HepG2 (cell line): ENCODE data around the gene KLHL17. TPM values are rescaled to one million over a fixed set of nuclear protein-coding genes. Genes with fewer than 3 reads are reported as not detected.
A peak's percentile ranks its signal among the peaks of the same experiment; 100 is the strongest.

ENCODE experiments used
- BCL6 ChIP-seq: IDR thresholded peaks from 2 replicates; pipeline ENCODE4 v1.6.1; 2016; ENCODE audit warnings: missing genetic modification reagents, missing compliant biosample characterization
- HDAC1 ChIP-seq: sonication (generic); formaldehyde crosslinking; IDR thresholded peaks from 2 replicates; pipeline ENCODE4 v1.5.1; 2020; ENCODE audit warnings: mild to moderate bottlenecking, missing genetic modification reagents
- KDM1A ChIP-seq: IDR thresholded peaks from 2 replicates; pipeline ENCODE4 v1.6.1; 2016; ENCODE audit warnings: missing compliant biosample characterization
- KDM5B ChIP-seq: sonication (generic); formaldehyde crosslinking; IDR thresholded peaks from 2 replicates; pipeline ENCODE4 v1.4.0; 2020; ENCODE audit warnings: missing genetic modification reagents, mild to moderate bottlenecking, borderline replicate concordance
- MLLT10 ChIP-seq: sonication (generic); formaldehyde crosslinking; IDR thresholded peaks from 2 replicates; pipeline ENCODE4 v1.4.0; 2020; ENCODE audit warnings: missing genetic modification reagents
- SATB2 ChIP-seq: sonication (generic); formaldehyde crosslinking; IDR thresholded peaks from 2 replicates; pipeline ENCODE4 v1.5.0; 2020; ENCODE audit warnings: missing genetic modification reagents
- SETDB1 ChIP-seq: sonication (generic); formaldehyde crosslinking; IDR thresholded peaks from 2 replicates; pipeline ENCODE4 v1.5.1; 2020; ENCODE audit warnings: missing genetic modification reagents, mild to moderate bottlenecking, borderline replicate concordance
- TAF15 ChIP-seq: fragments of 200-400 bp; formaldehyde crosslinking; IDR thresholded peaks from one replicate; pipeline ENCODE4 v1.6.1; 2018; ENCODE audit warnings: mild to moderate bottlenecking, low read depth, low read length; ENCODE audit not compliant: poor library complexity, severe bottlenecking
- ZNF850 ChIP-seq: sonication (generic); formaldehyde crosslinking; conservative IDR thresholded peaks from 2 replicates; pipeline ENCODE4 v1.9.0; 2021; ENCODE audit warnings: mild to moderate bottlenecking, missing genetic modification reagents
- ZSCAN22 ChIP-seq: sonication (generic); formaldehyde crosslinking; IDR thresholded peaks from 2 replicates; pipeline ENCODE4 v1.4.0; 2020; ENCODE audit warnings: mild to moderate bottlenecking, missing genetic modification reagents
- polyA plus RNA-seq, 8 experiments: library from polyadenylated mRNA; depleted of rRNA in 3 of 8; stranded (reverse) in 7 of 8; unstranded in 1 of 8; fragments of >200 nt; fragmentation: Illumina TruSeq in 4 of 8; extraction: Trizol in 4 of 8; gene quantifications; 2 replicates each; pipeline versions ENCODE4 v1.2.1 to v1.2.3, GENCODE V29; 2011 to 2016; ENCODE audit warnings: low read depth in 4 of 8, missing spikeins in 1 of 8, mixed read lengths in 1 of 8; ENCODE audit not compliant: insufficient read depth in 1 of 8
- total RNA-seq, 5 experiments: library from RNA; depleted of rRNA; stranded (reverse); fragments of >200 nt; fragmentation: Illumina TruSeq; extraction: Trizol; gene quantifications; 2 replicates each; pipeline ENCODE4 v1.2.3, GENCODE V29; 2016; ENCODE audit warnings: low read depth in 1 of 5
- TF ChIP-seq, protein P1 (sequence below), 2 experiments: sonication (generic) in 1 of 2; formaldehyde crosslinking in 1 of 2; IDR thresholded peaks; 2 replicates each; pipeline versions ENCODE4 v1.4.0 to v1.6.1; 2018 to 2020; ENCODE audit warnings: missing genetic modification reagents in 2 of 2, borderline replicate concordance in 1 of 2, low read depth in 1 of 2, mild to moderate bottlenecking in 1 of 2, missing biosample characterization in 1 of 2
- TF ChIP-seq, protein P2 (sequence below): sonication (generic); formaldehyde crosslinking; IDR thresholded peaks from 2 replicates; pipeline ENCODE4 v1.5.1; 2020; ENCODE audit warnings: mild to moderate bottlenecking, missing genetic modification reagents, borderline replicate concordance
- TF ChIP-seq, protein P3 (sequence below): sonication (generic); formaldehyde crosslinking; IDR thresholded peaks from 2 replicates; pipeline ENCODE4 v1.4.0; 2020; ENCODE audit warnings: missing genetic modification reagents
- TF ChIP-seq, protein P4 (sequence below): sonication (generic); formaldehyde crosslinking; IDR thresholded peaks from 2 replicates; pipeline ENCODE4 v1.4.0; 2020; ENCODE audit warnings: low read depth, missing genetic modification reagents

Gene KLHL17
- total and polyA plus RNA-seq, 2 of the 13 experiments (the other 11 are each of a cell fraction or from before 2014, with no cell fraction given) = 9.3 to 24.7 TPM

DNA sequence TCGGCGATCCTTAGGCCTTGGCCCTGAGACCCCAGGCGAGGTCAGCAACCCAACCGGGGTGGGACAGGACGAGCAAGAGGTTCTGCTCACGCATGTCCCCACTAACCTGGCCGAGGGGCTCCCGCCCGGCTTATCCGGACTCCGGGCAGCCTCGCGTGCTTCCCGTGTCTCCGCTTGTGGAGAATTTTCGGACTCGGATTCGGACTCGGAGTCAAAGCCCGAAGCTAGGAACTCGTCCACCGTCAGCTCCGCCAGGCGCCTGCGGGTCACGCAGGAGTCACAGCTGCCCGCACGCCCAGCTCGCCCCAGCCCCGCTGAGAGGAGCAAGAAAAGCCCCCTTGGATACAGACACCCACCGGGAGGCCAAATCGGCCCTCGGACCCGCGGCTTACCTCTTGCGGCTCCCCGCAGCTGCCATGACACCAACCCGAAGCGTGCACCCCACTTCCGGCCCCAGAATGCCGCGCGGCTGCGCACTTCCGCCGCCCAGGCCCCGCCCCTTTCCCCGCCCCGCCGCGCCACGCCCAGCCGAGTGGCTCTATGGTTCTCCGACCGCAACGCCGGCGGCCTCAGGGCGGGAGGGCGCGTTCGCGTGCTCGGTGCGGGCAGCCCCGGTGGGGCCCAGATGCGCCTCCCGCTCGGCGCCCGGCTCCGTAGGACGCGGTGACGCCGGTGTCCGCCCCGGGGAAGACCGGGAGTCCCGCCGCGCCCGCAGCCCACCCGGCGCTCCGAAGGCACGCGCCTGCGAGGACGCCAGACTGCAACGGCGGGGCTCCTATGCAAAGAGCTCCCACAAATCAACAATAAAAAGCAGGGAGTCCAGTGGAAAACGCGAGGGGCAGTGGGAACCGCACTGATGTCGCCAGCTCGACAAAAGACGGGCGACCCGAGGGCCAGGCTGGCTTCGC lies 1.3 kb upstream of the KLHL17 start, which contains the start of gene NOC2L (continued):
- TF ChIP-seq, protein P1, sequence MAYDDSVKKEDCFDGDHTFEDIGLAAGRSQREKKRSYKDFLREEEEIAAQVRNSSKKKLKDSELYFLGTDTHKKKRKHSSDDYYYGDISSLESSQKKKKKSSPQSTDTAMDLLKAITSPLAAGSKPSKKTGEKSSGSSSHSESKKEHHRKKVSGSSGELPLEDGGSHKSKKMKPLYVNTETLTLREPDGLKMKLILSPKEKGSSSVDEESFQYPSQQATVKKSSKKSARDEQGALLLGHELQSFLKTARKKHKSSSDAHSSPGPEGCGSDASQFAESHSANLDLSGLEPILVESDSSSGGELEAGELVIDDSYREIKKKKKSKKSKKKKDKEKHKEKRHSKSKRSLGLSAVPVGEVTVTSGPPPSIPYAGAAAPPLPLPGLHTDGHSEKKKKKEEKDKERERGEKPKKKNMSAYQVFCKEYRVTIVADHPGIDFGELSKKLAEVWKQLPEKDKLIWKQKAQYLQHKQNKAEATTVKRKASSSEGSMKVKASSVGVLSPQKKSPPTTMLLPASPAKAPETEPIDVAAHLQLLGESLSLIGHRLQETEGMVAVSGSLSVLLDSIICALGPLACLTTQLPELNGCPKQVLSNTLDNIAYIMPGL (CRISPR knock-in tag; IDR thresholded peaks at IDR 0.05; ENCODE audit: borderline replicate concordance in 1 of 2, low read depth in 1 of 2) = peak; percentile 43 to 67; a peak in 3 of 4 replicates
- TF ChIP-seq, protein P2, sequence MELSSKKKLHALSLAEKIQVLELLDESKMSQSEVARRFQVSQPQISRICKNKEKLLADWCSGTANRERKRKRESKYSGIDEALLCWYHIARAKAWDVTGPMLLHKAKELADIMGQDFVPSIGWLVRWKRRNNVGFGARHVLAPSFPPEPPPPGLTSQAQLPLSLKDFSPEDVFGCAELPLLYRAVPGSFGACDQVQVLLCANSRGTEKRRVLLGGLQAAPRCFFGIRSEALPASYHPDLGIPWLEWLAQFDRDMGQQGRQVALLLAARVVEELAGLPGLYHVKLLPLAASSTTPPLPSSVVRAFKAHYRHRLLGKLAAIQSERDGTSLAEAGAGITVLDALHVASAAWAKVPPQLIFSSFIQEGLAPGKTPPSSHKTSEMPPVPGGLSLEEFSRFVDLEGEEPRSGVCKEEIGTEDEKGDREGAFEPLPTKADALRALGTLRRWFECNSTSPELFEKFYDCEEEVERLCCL (CRISPR knock-in tag) = no peak
- TF ChIP-seq HDAC1 = peak; percentile 94
- no peak for TF ChIP-seq KDM1A (CRISPR knock-in tag)
- TF ChIP-seq ZSCAN22 (CRISPR knock-in tag) = no peak
- peak; percentile 7; the same call in 1 of the 2 replicates for TF ChIP-seq BCL6 (CRISPR knock-in tag)
- TF ChIP-seq, protein P3, sequence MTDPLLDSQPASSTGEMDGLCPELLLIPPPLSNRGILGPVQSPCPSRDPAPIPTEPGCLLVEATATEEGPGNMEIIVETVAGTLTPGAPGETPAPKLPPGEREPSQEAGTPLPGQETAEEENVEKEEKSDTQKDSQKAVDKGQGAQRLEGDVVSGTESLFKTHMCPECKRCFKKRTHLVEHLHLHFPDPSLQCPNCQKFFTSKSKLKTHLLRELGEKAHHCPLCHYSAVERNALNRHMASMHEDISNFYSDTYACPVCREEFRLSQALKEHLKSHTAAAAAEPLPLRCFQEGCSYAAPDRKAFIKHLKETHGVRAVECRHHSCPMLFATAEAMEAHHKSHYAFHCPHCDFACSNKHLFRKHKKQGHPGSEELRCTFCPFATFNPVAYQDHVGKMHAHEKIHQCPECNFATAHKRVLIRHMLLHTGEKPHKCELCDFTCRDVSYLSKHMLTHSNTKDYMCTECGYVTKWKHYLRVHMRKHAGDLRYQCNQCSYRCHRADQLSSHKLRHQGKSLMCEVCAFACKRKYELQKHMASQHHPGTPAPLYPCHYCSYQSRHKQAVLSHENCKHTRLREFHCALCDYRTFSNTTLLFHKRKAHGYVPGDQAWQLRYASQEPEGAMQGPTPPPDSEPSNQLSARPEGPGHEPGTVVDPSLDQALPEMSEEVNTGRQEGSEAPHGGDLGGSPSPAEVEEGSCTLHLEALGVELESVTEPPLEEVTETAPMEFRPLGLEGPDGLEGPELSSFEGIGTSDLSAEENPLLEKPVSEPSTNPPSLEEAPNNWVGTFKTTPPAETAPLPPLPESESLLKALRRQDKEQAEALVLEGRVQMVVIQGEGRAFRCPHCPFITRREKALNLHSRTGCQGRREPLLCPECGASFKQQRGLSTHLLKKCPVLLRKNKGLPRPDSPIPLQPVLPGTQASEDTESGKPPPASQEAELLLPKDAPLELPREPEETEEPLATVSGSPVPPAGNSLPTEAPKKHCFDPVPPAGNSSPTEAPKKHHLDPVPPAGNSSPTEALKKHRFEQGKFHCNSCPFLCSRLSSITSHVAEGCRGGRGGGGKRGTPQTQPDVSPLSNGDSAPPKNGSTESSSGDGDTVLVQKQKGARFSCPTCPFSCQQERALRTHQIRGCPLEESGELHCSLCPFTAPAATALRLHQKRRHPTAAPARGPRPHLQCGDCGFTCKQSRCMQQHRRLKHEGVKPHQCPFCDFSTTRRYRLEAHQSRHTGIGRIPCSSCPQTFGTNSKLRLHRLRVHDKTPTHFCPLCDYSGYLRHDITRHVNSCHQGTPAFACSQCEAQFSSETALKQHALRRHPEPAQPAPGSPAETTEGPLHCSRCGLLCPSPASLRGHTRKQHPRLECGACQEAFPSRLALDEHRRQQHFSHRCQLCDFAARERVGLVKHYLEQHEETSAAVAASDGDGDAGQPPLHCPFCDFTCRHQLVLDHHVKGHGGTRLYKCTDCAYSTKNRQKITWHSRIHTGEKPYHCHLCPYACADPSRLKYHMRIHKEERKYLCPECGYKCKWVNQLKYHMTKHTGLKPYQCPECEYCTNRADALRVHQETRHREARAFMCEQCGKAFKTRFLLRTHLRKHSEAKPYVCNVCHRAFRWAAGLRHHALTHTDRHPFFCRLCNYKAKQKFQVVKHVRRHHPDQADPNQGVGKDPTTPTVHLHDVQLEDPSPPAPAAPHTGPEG (CRISPR knock-in tag) = peak; percentile 100
- TF ChIP-seq SETDB1 (CRISPR knock-in tag) = no peak
- TF ChIP-seq SATB2 (CRISPR knock-in tag) = no peak
- no peak; the same call in none of the 2 replicates for TF ChIP-seq KDM5B
- TF ChIP-seq TAF15 = no peak
- TF ChIP-seq, protein P4, sequence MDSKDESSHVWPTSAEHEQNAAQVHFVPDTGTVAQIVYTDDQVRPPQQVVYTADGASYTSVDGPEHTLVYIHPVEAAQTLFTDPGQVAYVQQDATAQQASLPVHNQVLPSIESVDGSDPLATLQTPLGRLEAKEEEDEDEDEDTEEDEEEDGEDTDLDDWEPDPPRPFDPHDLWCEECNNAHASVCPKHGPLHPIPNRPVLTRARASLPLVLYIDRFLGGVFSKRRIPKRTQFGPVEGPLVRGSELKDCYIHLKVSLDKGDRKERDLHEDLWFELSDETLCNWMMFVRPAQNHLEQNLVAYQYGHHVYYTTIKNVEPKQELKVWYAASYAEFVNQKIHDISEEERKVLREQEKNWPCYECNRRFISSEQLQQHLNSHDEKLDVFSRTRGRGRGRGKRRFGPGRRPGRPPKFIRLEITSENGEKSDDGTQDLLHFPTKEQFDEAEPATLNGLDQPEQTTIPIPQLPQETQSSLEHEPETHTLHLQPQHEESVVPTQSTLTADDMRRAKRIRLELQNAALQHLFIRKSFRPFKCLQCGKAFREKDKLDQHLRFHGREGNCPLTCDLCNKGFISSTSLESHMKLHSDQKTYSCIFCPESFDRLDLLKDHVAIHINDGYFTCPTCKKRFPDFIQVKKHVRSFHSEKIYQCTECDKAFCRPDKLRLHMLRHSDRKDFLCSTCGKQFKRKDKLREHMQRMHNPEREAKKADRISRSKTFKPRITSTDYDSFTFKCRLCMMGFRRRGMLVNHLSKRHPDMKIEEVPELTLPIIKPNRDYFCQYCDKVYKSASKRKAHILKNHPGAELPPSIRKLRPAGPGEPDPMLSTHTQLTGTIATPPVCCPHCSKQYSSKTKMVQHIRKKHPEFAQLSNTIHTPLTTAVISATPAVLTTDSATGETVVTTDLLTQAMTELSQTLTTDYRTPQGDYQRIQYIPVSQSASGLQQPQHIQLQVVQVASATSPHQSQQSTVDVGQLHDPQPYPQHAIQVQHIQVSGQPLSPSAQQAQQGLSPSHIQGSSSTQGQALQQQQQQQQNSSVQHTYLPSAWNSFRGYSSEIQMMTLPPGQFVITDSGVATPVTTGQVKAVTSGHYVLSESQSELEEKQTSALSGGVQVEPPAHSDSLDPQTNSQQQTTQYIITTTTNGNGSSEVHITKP (CRISPR knock-in tag) = no peak
- no peak for TF ChIP-seq MLLT10 (CRISPR knock-in tag)
- 0 out of 2 replicates have a peak, but pooled peaks have one; percentile 23 for TF ChIP-seq ZNF850 (CRISPR knock-in tag)
